ELR (cell line): Measurements from ENCODE around the gene MB.

Experiments used
- DNase-seq: peaks from one replicate; pipeline ENCODE4 v3.0.0-alpha.2; 2015; ENCODE audit warnings: low read depth

MB gene

GRCh38 chr22:35593891-35594470 is 23.1 kb downstream of the MB start:
- no peak for DNase-seq

- DNase-seq: no peak
Measured at GRCh38 chr22:35593071-35593890, 23.8 kb downstream of the MB start.

GRCh38 chr22:35592418-35592967 is 24.6 kb downstream of the MB start:
- no peak for DNase-seq

GRCh38 chr22:35591714-35592417 is 25.3 kb downstream of the MB start:
- DNase-seq: no peak

GRCh38 chr22:35590634-35591295 is 26.4 kb downstream of the MB start:
- no peak for DNase-seq

GRCh38 chr22:35589756-35590093 is 27.4 kb downstream of the MB start:
- DNase-seq: no peak

GRCh38 chr22:35589071-35589755 is 27.9 kb downstream of the MB start:
- DNase-seq: peak; percentile 99

- no peak for DNase-seq
Measured at GRCh38 chr22:35587896-35588295, 29.2 kb downstream of the MB start.

GRCh38 chr22:35587447-35587870 is 29.7 kb downstream of the MB start:
- DNase-seq: no peak

GRCh38 chr22:35586771-35587170 is 30.4 kb downstream of the MB start:
- no peak for DNase-seq

GRCh38 chr22:35582861-35583670 is 34.1 kb downstream of the MB start:
- peak; percentile 74 for DNase-seq

- DNase-seq: no peak
Measured at GRCh38 chr22:35582218-35582860, 34.8 kb downstream of the MB start.

- no peak for DNase-seq
Measured at GRCh38 chr22:35581023-35581413, 36.1 kb downstream of the MB start.

GRCh38 chr22:35580351-35581022 is 36.6 kb downstream of the MB start:
- DNase-seq: no peak

GRCh38 chr22:35578836-35579575 is 38.1 kb downstream of the MB start:
- DNase-seq: no peak

GRCh38 chr22:35577799-35578659 is 39.1 kb downstream of the MB start:
- DNase-seq: no peak

GRCh38 chr22:35576671-35577070 is 40.5 kb downstream of the MB start:
- no peak for DNase-seq

GRCh38 chr22:35575116-35575748 is 41.9 kb downstream of the MB start:
- DNase-seq: no peak
